ENCODE results near the gene AURKB. TPM values are rescaled to one million over a fixed set of nuclear protein-coding genes. Genes with fewer than 3 reads are reported as not detected.

Gene AURKB
- total and polyA plus RNA-seq, 2 of the 13 experiments (the other 11 are each of a cell fraction or from before 2014, with no cell fraction given): 29.5 to 75.3 TPM

DNA sequence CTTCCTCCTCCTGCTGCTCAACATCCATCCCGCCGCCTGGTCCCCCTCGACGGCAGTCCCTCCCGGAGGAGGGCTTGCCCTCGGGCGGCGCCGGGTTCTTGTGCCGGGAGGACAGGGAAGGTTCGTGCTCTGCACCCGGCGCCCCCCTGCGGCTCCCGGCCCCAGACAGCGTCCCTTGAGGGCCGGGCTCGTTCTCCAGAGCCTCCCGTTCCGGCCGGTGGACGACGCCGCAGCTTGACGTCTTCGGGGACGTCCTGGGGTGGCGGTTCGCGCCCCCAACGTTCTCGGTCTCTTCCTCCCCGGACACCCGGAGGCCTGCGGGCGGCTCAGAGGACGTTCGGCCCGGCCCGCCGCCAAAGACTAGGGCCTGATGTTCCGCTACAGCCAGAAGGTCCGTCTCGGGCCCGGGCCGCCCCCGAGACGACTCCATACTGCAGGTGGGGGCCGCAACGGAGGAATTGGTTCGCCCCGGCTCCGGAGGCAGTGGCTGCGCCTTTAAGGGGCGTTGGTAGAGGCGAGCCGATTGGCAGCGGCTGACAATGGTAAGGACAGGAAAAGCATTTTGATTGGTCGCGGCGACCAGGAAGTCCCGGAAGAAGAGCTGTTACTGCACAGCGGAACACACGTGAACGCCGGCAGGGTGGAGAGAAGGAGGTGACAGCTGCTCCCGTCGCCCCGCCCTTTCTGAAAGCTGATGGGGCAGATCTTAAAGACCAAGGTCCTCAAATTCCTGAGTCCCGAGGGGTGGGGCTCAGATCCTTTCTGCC, 20.5 kb downstream of the AURKB start, which contains the start of gene BORCS6 (continued):
- TF ChIP-seq, protein P1, sequence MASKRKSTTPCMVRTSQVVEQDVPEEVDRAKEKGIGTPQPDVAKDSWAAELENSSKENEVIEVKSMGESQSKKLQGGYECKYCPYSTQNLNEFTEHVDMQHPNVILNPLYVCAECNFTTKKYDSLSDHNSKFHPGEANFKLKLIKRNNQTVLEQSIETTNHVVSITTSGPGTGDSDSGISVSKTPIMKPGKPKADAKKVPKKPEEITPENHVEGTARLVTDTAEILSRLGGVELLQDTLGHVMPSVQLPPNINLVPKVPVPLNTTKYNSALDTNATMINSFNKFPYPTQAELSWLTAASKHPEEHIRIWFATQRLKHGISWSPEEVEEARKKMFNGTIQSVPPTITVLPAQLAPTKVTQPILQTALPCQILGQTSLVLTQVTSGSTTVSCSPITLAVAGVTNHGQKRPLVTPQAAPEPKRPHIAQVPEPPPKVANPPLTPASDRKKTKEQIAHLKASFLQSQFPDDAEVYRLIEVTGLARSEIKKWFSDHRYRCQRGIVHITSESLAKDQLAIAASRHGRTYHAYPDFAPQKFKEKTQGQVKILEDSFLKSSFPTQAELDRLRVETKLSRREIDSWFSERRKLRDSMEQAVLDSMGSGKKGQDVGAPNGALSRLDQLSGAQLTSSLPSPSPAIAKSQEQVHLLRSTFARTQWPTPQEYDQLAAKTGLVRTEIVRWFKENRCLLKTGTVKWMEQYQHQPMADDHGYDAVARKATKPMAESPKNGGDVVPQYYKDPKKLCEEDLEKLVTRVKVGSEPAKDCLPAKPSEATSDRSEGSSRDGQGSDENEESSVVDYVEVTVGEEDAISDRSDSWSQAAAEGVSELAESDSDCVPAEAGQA (IDR thresholded peaks at IDR 0.05; ENCODE audit: low read depth): no peak
- TF ChIP-seq, protein P1 (CRISPR knock-in tag; IDR thresholded peaks at IDR 0.05; ENCODE audit: borderline replicate concordance): no peak
- TF ChIP-seq ZBTB20 (CRISPR knock-in tag; IDR thresholded peaks at IDR 0.05; ENCODE audit: borderline replicate concordance, low read depth): no peak
- TF ChIP-seq, protein P2, sequence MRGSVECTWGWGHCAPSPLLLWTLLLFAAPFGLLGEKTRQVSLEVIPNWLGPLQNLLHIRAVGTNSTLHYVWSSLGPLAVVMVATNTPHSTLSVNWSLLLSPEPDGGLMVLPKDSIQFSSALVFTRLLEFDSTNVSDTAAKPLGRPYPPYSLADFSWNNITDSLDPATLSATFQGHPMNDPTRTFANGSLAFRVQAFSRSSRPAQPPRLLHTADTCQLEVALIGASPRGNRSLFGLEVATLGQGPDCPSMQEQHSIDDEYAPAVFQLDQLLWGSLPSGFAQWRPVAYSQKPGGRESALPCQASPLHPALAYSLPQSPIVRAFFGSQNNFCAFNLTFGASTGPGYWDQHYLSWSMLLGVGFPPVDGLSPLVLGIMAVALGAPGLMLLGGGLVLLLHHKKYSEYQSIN (CRISPR knock-in tag; IDR thresholded peaks at IDR 0.05; ENCODE audit: borderline replicate concordance): no peak
- TF ChIP-seq KAT7 (CRISPR knock-in tag; IDR thresholded peaks at IDR 0.05; ENCODE audit: borderline replicate concordance): no peak
- no peak; the same call in 1 of the 2 replicates for TF ChIP-seq NCOA2 (CRISPR knock-in tag; IDR thresholded peaks at IDR 0.05)
- no peak for TF ChIP-seq ZFP36 (IDR thresholded peaks at IDR 0.05; ENCODE audit: borderline replicate concordance, low read depth, low read length, partially characterized antibody)
- peak; percentile 66; the same call in 1 of the 2 replicates for TF ChIP-seq DR1 (CRISPR knock-in tag; IDR thresholded peaks at IDR 0.05)
- no peak for TF ChIP-seq SIX1 (CRISPR knock-in tag; IDR thresholded peaks at IDR 0.05; ENCODE audit: borderline replicate concordance)
- TF ChIP-seq CBFB (CRISPR knock-in tag; IDR thresholded peaks at IDR 0.05): 0 out of 2 replicates have a peak, but pooled peaks have one; percentile 44
- peak; percentile 71; the same call in 1 of the 2 replicates for TF ChIP-seq ZNF230 (CRISPR knock-in tag; IDR thresholded peaks at IDR 0.05)
- TF ChIP-seq, protein P3, sequence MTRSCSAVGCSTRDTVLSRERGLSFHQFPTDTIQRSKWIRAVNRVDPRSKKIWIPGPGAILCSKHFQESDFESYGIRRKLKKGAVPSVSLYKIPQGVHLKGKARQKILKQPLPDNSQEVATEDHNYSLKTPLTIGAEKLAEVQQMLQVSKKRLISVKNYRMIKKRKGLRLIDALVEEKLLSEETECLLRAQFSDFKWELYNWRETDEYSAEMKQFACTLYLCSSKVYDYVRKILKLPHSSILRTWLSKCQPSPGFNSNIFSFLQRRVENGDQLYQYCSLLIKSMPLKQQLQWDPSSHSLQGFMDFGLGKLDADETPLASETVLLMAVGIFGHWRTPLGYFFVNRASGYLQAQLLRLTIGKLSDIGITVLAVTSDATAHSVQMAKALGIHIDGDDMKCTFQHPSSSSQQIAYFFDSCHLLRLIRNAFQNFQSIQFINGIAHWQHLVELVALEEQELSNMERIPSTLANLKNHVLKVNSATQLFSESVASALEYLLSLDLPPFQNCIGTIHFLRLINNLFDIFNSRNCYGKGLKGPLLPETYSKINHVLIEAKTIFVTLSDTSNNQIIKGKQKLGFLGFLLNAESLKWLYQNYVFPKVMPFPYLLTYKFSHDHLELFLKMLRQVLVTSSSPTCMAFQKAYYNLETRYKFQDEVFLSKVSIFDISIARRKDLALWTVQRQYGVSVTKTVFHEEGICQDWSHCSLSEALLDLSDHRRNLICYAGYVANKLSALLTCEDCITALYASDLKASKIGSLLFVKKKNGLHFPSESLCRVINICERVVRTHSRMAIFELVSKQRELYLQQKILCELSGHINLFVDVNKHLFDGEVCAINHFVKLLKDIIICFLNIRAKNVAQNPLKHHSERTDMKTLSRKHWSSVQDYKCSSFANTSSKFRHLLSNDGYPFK (CRISPR knock-in tag; IDR thresholded peaks at IDR 0.05; ENCODE audit: borderline replicate concordance): no peak
- no peak for TF ChIP-seq HDAC2 (CRISPR knock-in tag; IDR thresholded peaks at IDR 0.05)
- TF ChIP-seq ZNF883 (CRISPR knock-in tag; IDR thresholded peaks at IDR 0.05; ENCODE audit: not compliant biosample characterization): peak; percentile 82
- TF ChIP-seq ARID2 (CRISPR knock-in tag; IDR thresholded peaks at IDR 0.05; ENCODE audit: borderline replicate concordance): no peak

Measured in HepG2 (cell line).